Sigmoid colon (tissue), 7 donors: ENCODE measurements around the gene KLHL3. TPM values are rescaled to one million over a fixed set of nuclear protein-coding genes. Genes with fewer than 3 reads are reported as not detected.

ENCODE experiments used
- DNase-seq: peaks from one replicate; pipeline ENCODE4 v3.0.0-alpha.2; 2019
- H3K27ac ChIP-seq, 4 donors: fragments of 200-600 bp; sonication (generic); one replicate each; pipeline ENCODE4 v1.5.1; 2016 to 2019; ENCODE audit warnings: mild to moderate bottlenecking in 1 of 4
- H3K27me3 ChIP-seq, 3 donors: fragments of 200-600 bp; sonication (generic); one replicate each; pipeline ENCODE4 v1.5.1; 2019; ENCODE audit warnings: mild to moderate bottlenecking in 1 of 3
- H3K36me3 ChIP-seq, 4 donors: fragments of 200-600 bp; sonication (generic); one replicate each; pipeline ENCODE4 v1.5.1; 2016 to 2019
- H3K4me1 ChIP-seq, 4 donors: fragments of 200-600 bp; sonication (generic); one replicate each; pipeline ENCODE4 v1.5.1; 2017 to 2019
- H3K4me3 ChIP-seq, 4 donors: fragments of 200-600 bp; sonication (generic); one replicate each; pipeline ENCODE4 v1.5.1; 2017 to 2019; ENCODE audit warnings: mild to moderate bottlenecking in 2 of 4, moderate library complexity in 1 of 4
- H3K9me3 ChIP-seq, 4 donors: fragments of 200-600 bp in 3 of 4; sonication (generic) in 3 of 4; one replicate each; pipeline versions ENCODE4 v1.5.1 to v1.6.1; 2013 to 2019
- CTCF ChIP-seq, 4 experiments: fragments of 450-650 bp in 3 of 4; fragments of 200-600 bp in 1 of 4; IDR thresholded peaks; one replicate each; pipeline ENCODE4 v1.5.1; 2016 to 2019; ENCODE audit warnings: antibody characterized with exemption in 4 of 4, mild to moderate bottlenecking in 3 of 4, moderate library complexity in 2 of 4
- EP300 ChIP-seq, 4 donors: sonication (generic); formaldehyde crosslinking; IDR thresholded peaks; one replicate each; pipeline ENCODE4 v1.6.1; 2017; ENCODE audit warnings: antibody characterized with exemption in 4 of 4
- POLR2A ChIP-seq, 2 donors: fragments of 450-650 bp; IDR thresholded peaks; one replicate each; pipeline ENCODE4 v1.6.1; 2016; ENCODE audit warnings: antibody characterized with exemption in 2 of 2, mild to moderate bottlenecking in 2 of 2, moderate library complexity in 2 of 2
- POLR2AphosphoS5 ChIP-seq, 4 donors: sonication (generic); formaldehyde crosslinking; IDR thresholded peaks; one replicate each; pipeline ENCODE4 v1.6.1; 2017; ENCODE audit warnings: antibody characterized with exemption in 4 of 4
- WGBS, 2 donors: extraction: QIAGEN DNeasy Blood & Tissue Kit; methylation state at CpG; one replicate each; pipeline ENCODE4 v1.1.7; 2013; 5-methylcytosine and 5-hydroxymethylcytosine counted together
- intact Hi-C: fragments of 100-400 bp; cut with DNase I; formaldehyde crosslinking; loops from one replicate; pipeline ENCODE4 v1.15.1; 2023
- polyA plus RNA-seq, 3 donors: library from polyadenylated mRNA; stranded (reverse); fragments of 200-250 nt; gene quantifications; one replicate each; pipeline ENCODE4 v1.2.3, GENCODE V29; 2013
- total RNA-seq, 4 donors: library from RNA; depleted of rRNA; stranded (reverse); fragments of >200 nt; gene quantifications; one replicate each; pipeline ENCODE4 v1.1.0, GENCODE V29; 2016
- donor health status: healthy with polysubstance abuse.
- donor health status: Bipolar disorder and iron deficiency.
- donor health status: healthy.

Gene KLHL3
- total and polyA plus RNA-seq, 7 donors, result 0.23 to 5.5 (median 3.5) TPM; not detected in 1

- 63 to 73% methylated on average over 5 of the region's 5 CpGs for WGBS, 2 donors
- no peak for TF ChIP-seq CTCF (IDR thresholded peaks at IDR 0.05)
- no peak for TF ChIP-seq POLR2AphosphoS5 (IDR thresholded peaks at IDR 0.05)
- no peak for TF ChIP-seq POLR2A (IDR thresholded peaks at IDR 0.05)
- no peak for TF ChIP-seq EP300 (IDR thresholded peaks at IDR 0.05)
- H3K27ac ChIP-seq, result no peak overlapping the region
- no peaks in the 10 kb centered on the region for H3K9me3 ChIP-seq
- H3K36me3 ChIP-seq, result no peaks in the 10 kb centered on the region
- H3K4me3 ChIP-seq, result no peak overlapping the region
- DNase-seq, result no peak
- H3K27me3 ChIP-seq, result no peaks in the 10 kb centered on the region
- intact Hi-C loops, result no loop called here
- H3K4me1 ChIP-seq, result no peaks in the 10 kb centered on the region
These were observed 128.1 kb downstream of the KLHL3 start for GRCh38 chr5:137607771-137608170.

GRCh38 chr5:137606401-137606800, 129.5 kb downstream of the KLHL3 start:
- Histone ChIP-seq H3K36me3 (no peaks in the 10 kb centered on the region), H3K4me3 (no peak overlapping the region), H3K9me3 (no peaks in the 10 kb centered on the region), H3K27me3 (no peaks in the 10 kb centered on the region), H3K4me1 (no peaks in the 10 kb centered on the region), H3K27ac (no peak overlapping the region)
- no peak for DNase-seq
- 79 to 84% methylated on average over 2 of the region's 2 CpGs for WGBS, 2 donors
- intact Hi-C loops, result no loop called here
- TF ChIP-seq POLR2A (IDR thresholded peaks at IDR 0.05) (no peak), EP300 (IDR thresholded peaks at IDR 0.05) (no peak), CTCF (IDR thresholded peaks at IDR 0.05) (no peak), POLR2AphosphoS5 (IDR thresholded peaks at IDR 0.05) (no peak)

GRCh38 chr5:137605411-137605810, 130.5 kb downstream of the KLHL3 start:
- no peak for TF ChIP-seq CTCF (IDR thresholded peaks at IDR 0.05)
- TF ChIP-seq EP300 (IDR thresholded peaks at IDR 0.05), result no peak
- no peak for TF ChIP-seq POLR2AphosphoS5 (IDR thresholded peaks at IDR 0.05)
- no peak for TF ChIP-seq POLR2A (IDR thresholded peaks at IDR 0.05)
- no peaks in the 10 kb centered on the region for H3K4me1 ChIP-seq
- 35 to 42% methylated on average over 4 of the region's 4 CpGs for WGBS, 2 donors

GRCh38 chr5:137604348-137605095, 131.4 kb downstream of the KLHL3 start:
- Histone ChIP-seq H3K4me3 (no peak overlapping the region), H3K4me1 (no peaks in the 10 kb centered on the region), H3K27ac (no peak overlapping the region), H3K9me3 (no peaks in the 10 kb centered on the region), H3K27me3 (no peaks in the 10 kb centered on the region), H3K36me3 (no peaks in the 10 kb centered on the region)
- intact Hi-C loops, result no loop called here
- TF ChIP-seq POLR2AphosphoS5 (IDR thresholded peaks at IDR 0.05), result no peak
- TF ChIP-seq CTCF (IDR thresholded peaks at IDR 0.05), result no peak
- no peak for TF ChIP-seq EP300 (IDR thresholded peaks at IDR 0.05)
- TF ChIP-seq POLR2A (IDR thresholded peaks at IDR 0.05), result no peak
- 21 to 25% methylated on average over 9 of the region's 9 CpGs for WGBS, 2 donors
- no peak for DNase-seq

More at GRCh38 chr5:137605411-137605810, 130.5 kb downstream of the KLHL3 start:
- Histone ChIP-seq H3K36me3 (no peaks in the 10 kb centered on the region), H3K4me3 (no peak overlapping the region), H3K27ac (no peak overlapping the region), H3K27me3 (no peaks in the 10 kb centered on the region), H3K9me3 (no peaks in the 10 kb centered on the region)
- intact Hi-C loops, result no loop called here
- no peak for DNase-seq
